Large intestine (tissue), 3 donors: ENCODE data around the gene SLC35E1. TPM values are rescaled to one million over a fixed set of nuclear protein-coding genes. Genes with fewer than 3 reads are reported as not detected.

ENCODE experiments used
- DNase-seq, 2 donors: peaks; one replicate each; pipeline versions ENCODE4 v3.0.0 to v3.0.0-alpha.2; 2013
- H3K27ac ChIP-seq: one replicate; pipeline ENCODE4 v1.5.1; 2013; ENCODE audit warnings: low read length
- H3K27me3 ChIP-seq: 2 replicates; pipeline ENCODE4 v1.6.1; 2013; ENCODE audit warnings: low read length; ENCODE audit not compliant: control insufficient read depth, insufficient read depth
- H3K36me3 ChIP-seq: 2 replicates; pipeline ENCODE4 v1.6.1; 2013; ENCODE audit warnings: low read length; ENCODE audit not compliant: control insufficient read depth, insufficient read depth
- H3K4me1 ChIP-seq: one replicate; pipeline ENCODE4 v1.6.1; 2013; ENCODE audit warnings: low read length; ENCODE audit not compliant: control insufficient read depth, insufficient read depth
- H3K4me3 ChIP-seq: one replicate; pipeline ENCODE4 v1.5.1; 2013; ENCODE audit warnings: low read length
- H3K9me3 ChIP-seq: one replicate; pipeline ENCODE4 v1.6.1; 2013; ENCODE audit warnings: mild to moderate bottlenecking, low read depth, low read length, moderate library complexity; ENCODE audit not compliant: control insufficient read depth
- WGBS: methylation state at CpG from one replicate; pipeline ENCODE4 v1.1.5; 2013; ENCODE audit warnings: low lambda C conversion rate; ENCODE audit not compliant: insufficient coverage; 5-methylcytosine and 5-hydroxymethylcytosine counted together
- polyA plus RNA-seq: library from polyadenylated mRNA; unstranded; fragments of 120-200 nt; gene quantifications from one replicate; pipeline ENCODE4 v1.2.1, GENCODE V29; 2013

The SLC35E1 gene
- polyA plus RNA-seq, 1 donor: 34.0 TPM

- no peaks in the 10 kb centered on the region for H3K27me3 ChIP-seq
- H3K4me1 ChIP-seq: no peaks in the 10 kb centered on the region
- no peak overlapping the region for H3K4me3 ChIP-seq
- H3K27ac ChIP-seq: no peak overlapping the region
- WGBS: no CpG with 5 or more reads among the region's 25 CpGs
- no peak for DNase-seq
- H3K9me3 ChIP-seq: peaks cover 4% of the 10 kb centered on the region
- peaks cover 91% of the 10 kb centered on the region for H3K36me3 ChIP-seq
These were observed 49.4 kb downstream of the SLC35E1 start for GRCh38 chr19:16522559-16523377.

- Histone ChIP-seq H3K4me1 (no peaks in the 10 kb centered on the region), H3K27me3 (no peaks in the 10 kb centered on the region), H3K27ac (no peak overlapping the region), H3K4me3 (no peak overlapping the region), H3K36me3 (peaks cover 91% of the 10 kb centered on the region), H3K9me3 (peaks cover 4% of the 10 kb centered on the region)
- DNase-seq: no peak
- no CpG with 5 or more reads among the region's 10 CpGs for WGBS
These were observed 50.4 kb downstream of the SLC35E1 start for GRCh38 chr19:16521715-16522289.

DNA sequence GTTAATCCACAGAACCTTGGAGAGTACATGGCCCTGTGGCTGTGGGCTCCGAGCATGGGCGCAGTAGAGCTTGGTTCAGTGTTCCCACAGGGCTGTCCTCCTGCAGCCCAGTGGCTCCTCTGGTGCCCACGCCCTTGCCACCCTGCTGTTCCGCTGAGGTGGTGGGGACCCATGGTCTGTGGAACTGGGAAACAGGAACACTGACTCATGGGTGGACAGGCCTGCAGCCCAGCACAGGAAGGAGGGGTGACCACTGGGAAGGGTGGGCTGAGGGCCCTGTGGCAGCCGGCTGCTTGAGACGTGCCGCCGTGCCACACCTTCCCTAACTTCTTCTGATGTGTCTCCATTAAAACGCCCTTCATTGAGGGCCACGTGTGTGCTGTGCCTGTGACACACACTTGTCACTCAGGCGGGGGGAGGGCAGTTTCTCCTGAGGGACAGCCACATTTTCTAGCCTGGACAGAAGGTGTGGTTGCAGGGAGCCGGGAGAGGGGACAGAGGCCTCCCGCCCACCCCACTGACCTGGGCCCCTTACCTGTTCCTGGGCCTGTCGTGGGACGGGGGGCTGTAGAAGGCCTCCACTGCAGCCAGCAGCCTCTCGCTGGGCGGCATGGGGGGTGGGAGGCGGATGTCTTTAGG lies 51.1 kb downstream of the SLC35E1 start:
- Histone ChIP-seq H3K9me3 (peaks cover 4% of the 10 kb centered on the region), H3K4me1 (no peaks in the 10 kb centered on the region), H3K27ac (no peak overlapping the region), H3K27me3 (no peaks in the 10 kb centered on the region), H3K36me3 (peaks cover 87% of the 10 kb centered on the region), H3K4me3 (no peak overlapping the region)
- WGBS: no CpG with 5 or more reads among the region's 18 CpGs
- DNase-seq: no peak

DNA sequence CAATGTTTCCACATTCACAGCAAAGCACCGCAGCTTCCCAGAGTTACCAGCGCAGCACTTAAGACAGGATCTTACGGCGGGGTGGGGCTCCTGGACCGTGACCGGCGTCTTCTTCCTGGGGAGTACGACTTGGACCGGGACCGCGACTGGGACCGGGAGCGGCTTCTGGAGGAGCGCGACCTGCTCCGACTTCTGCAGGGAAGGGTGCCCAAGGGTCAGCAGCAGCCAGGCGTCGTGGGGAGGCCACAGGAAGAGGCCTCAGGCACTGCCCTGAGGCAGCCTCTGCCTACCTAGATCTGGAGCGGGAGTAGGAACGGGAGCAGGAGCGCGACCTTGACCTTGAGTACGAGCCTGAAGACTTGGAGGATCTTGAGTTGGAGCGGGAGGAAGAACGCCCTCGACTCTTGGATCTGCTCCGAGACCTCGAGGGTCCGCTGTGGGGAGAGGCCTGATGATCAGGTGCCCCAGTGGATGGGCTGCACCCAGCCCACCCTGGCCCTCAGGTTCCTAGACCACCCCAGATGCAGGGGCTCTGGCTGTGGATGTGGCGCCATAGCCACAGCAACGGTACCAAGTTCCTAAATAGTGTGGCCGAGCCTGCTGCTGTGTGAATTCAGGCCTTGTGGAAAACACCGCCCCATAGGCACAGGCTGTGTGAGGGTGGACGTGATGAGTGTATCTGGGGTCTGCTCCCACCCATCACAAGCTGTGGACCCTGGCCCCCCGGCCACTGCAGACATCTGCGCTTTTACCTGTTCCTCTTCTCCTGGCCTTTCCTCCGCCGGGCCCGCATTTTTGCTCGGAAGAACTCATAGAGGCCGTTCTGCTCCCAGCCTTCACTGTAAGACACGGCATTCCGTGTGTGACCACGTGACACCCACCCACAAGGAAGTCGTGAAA lies 51.9 kb downstream of the SLC35E1 start:
- H3K9me3 ChIP-seq: peaks cover 4% of the 10 kb centered on the region
- H3K36me3 ChIP-seq: peaks cover 79% of the 10 kb centered on the region
- WGBS: no CpG with 5 or more reads among the region's 45 CpGs
- no peak overlapping the region for H3K4me3 ChIP-seq
- DNase-seq: no peak
- H3K27ac ChIP-seq: no peak overlapping the region
- no peaks in the 10 kb centered on the region for H3K27me3 ChIP-seq
- H3K4me1 ChIP-seq: no peaks in the 10 kb centered on the region

- Histone ChIP-seq H3K36me3 (peaks cover 73% of the 10 kb centered on the region), H3K27me3 (no peaks in the 10 kb centered on the region), H3K4me3 (no peak overlapping the region), H3K27ac (no peak overlapping the region), H3K9me3 (peaks cover 4% of the 10 kb centered on the region), H3K4me1 (no peaks in the 10 kb centered on the region)
- WGBS: no CpG with 5 or more reads among the region's 24 CpGs
- DNase-seq: no peak
These were observed 53.0 kb downstream of the SLC35E1 start for GRCh38 chr19:16519230-16519687.

DNA sequence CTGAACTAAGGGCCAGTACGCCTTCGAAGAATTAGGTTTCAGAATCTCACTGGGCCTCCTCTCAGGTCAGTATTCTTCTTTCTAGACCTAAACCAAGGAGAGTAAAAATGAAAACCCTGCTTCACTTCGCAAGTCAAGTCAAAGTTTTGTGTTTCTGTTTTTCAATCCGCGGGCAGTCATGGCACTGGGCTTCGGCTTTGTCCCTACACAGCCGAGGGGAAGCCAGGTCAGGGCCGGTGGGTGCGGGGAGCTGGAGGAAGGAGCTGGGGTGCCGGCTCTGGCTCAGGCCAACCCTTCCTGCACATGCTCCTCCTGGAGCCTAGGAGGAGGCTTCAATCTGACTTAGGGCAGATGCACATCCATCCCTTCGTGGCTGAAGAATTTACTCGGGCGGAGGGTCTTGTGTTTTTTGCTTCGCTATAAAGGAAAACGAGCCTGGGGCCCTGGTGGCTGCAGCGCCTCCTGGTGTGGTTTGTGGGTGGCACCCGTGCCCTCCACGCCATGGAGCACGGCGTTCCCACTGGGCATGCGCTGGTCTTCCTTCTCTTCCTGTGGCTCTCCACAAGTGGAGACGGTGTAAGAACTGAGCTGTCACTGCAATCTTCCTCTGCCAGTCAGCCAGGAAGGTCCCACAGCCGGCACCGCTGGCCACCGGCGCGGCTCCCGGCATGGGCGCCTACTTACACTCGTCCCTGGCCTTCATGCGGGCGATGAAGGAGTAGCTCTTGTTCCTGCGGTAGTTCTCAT lies 53.6 kb downstream of the SLC35E1 start:
- no peaks in the 10 kb centered on the region for H3K4me1 ChIP-seq
- no peak overlapping the region for H3K27ac ChIP-seq
- H3K36me3 ChIP-seq: peaks cover 68% of the 10 kb centered on the region
- no peak overlapping the region for H3K4me3 ChIP-seq
- DNase-seq: no peak
- peaks cover 4% of the 10 kb centered on the region for H3K9me3 ChIP-seq
- no CpG with 5 or more reads among the region's 33 CpGs for WGBS
- no peaks in the 10 kb centered on the region for H3K27me3 ChIP-seq

GRCh38 chr19:16518061-16518460 lies 54.2 kb downstream of the SLC35E1 start:
- Histone ChIP-seq H3K27me3 (no peaks in the 10 kb centered on the region), H3K36me3 (peaks cover 64% of the 10 kb centered on the region)

GRCh38 chr19:16516923-16517610 lies 55.1 kb downstream of the SLC35E1 start:
- no CpG with 5 or more reads among the region's 14 CpGs for WGBS
- peaks cover 62% of the 10 kb centered on the region for H3K36me3 ChIP-seq

More at GRCh38 chr19:16518061-16518460, 54.2 kb downstream of the SLC35E1 start:
- Histone ChIP-seq H3K9me3 (peaks cover 4% of the 10 kb centered on the region), H3K27ac (no peak overlapping the region), H3K4me1 (no peaks in the 10 kb centered on the region), H3K4me3 (no peak overlapping the region)
- no peak for DNase-seq
- WGBS: no CpG with 5 or more reads among the region's 14 CpGs

GRCh38 chr19:16516381-16516780 lies 55.8 kb downstream of the SLC35E1 start:
- Histone ChIP-seq H3K36me3 (peaks cover 58% of the 10 kb centered on the region), H3K4me3 (no peak overlapping the region), H3K4me1 (no peaks in the 10 kb centered on the region), H3K9me3 (peaks cover 4% of the 10 kb centered on the region), H3K27me3 (no peaks in the 10 kb centered on the region), H3K27ac (no peak overlapping the region)
- no CpG with 5 or more reads among the region's 15 CpGs for WGBS
- no peak for DNase-seq

More at GRCh38 chr19:16516923-16517610, 55.1 kb downstream of the SLC35E1 start:
- H3K9me3 ChIP-seq: peaks cover 4% of the 10 kb centered on the region
- H3K27ac ChIP-seq: no peak overlapping the region
- H3K27me3 ChIP-seq: no peaks in the 10 kb centered on the region
- H3K4me1 ChIP-seq: no peaks in the 10 kb centered on the region
- no peak overlapping the region for H3K4me3 ChIP-seq
- no peak for DNase-seq
